NT2/D1 (cell line): ENCODE data around the gene ZBTB7A.
"Not testable (repeated sequence)": the region's sequence is repeated elsewhere in the genome, so short reads cannot be mapped to it uniquely, and the experiment has no call there.

Experiments used
- DNase-seq: peaks from one replicate; pipeline ENCODE4 v3.0.0-alpha.2; 2011; ENCODE audit warnings: low read depth, low spot score
- H3K27me3 ChIP-seq: 2 replicates; pipeline ENCODE4 v1.6.0; 2011; ENCODE audit warnings: mild to moderate bottlenecking; ENCODE audit not compliant: insufficient read length, insufficient read depth
- H3K36me3 ChIP-seq: 2 replicates; pipeline ENCODE4 v1.6.1; 2011; ENCODE audit warnings: mild to moderate bottlenecking, low read length, mixed read lengths; ENCODE audit not compliant: insufficient read depth, insufficient read length
- H3K4me1 ChIP-seq: 2 replicates; pipeline ENCODE4 v1.5.1; 2011; ENCODE audit not compliant: insufficient read depth, insufficient read length
- H3K4me3 ChIP-seq: 2 replicates; pipeline ENCODE4 v1.5.1; 2011; ENCODE audit warnings: low read depth; ENCODE audit not compliant: insufficient read length
- H3K9ac ChIP-seq: 2 replicates; pipeline ENCODE4 v1.6.0; 2011; ENCODE audit warnings: low read depth; ENCODE audit not compliant: insufficient read length
- H3K9me3 ChIP-seq: 2 replicates; pipeline ENCODE4 v1.5.1; 2011; ENCODE audit warnings: mild to moderate bottlenecking, low read length; ENCODE audit not compliant: insufficient read depth
- SUZ12 ChIP-seq: IDR thresholded peaks from 2 replicates; pipeline ENCODE4 v1.6.1; 2011; ENCODE audit not compliant: insufficient read length, insufficient read depth; ENCODE audit errors: extremely low read depth
- YY1 ChIP-seq: IDR thresholded peaks from 2 replicates; pipeline ENCODE4 v1.6.1; 2011; ENCODE audit not compliant: insufficient read length, insufficient read depth
- ZNF274 ChIP-seq: IDR thresholded peaks from 2 replicates; pipeline ENCODE4 v1.6.1; 2011; ENCODE audit warnings: mild to moderate bottlenecking, low read depth, low read length

Gene ZBTB7A

GRCh38 chr19:4007836-4008539, 58.7 kb downstream of the ZBTB7A start:
- H3K9ac ChIP-seq: peak overlapping the region; percentile 95
- no peak for DNase-seq
- H3K4me1 ChIP-seq: peaks cover 9% of the 10 kb centered on the region
- no peak for TF ChIP-seq SUZ12
- no peak for TF ChIP-seq YY1
- TF ChIP-seq ZNF274: no peak
- peak overlapping the region; percentile 99 for H3K4me3 ChIP-seq
- peaks cover 33% of the 10 kb centered on the region for H3K36me3 ChIP-seq
- no peaks in the 10 kb centered on the region for H3K27me3 ChIP-seq
- H3K9me3 ChIP-seq: no peaks in the 10 kb centered on the region

DNA sequence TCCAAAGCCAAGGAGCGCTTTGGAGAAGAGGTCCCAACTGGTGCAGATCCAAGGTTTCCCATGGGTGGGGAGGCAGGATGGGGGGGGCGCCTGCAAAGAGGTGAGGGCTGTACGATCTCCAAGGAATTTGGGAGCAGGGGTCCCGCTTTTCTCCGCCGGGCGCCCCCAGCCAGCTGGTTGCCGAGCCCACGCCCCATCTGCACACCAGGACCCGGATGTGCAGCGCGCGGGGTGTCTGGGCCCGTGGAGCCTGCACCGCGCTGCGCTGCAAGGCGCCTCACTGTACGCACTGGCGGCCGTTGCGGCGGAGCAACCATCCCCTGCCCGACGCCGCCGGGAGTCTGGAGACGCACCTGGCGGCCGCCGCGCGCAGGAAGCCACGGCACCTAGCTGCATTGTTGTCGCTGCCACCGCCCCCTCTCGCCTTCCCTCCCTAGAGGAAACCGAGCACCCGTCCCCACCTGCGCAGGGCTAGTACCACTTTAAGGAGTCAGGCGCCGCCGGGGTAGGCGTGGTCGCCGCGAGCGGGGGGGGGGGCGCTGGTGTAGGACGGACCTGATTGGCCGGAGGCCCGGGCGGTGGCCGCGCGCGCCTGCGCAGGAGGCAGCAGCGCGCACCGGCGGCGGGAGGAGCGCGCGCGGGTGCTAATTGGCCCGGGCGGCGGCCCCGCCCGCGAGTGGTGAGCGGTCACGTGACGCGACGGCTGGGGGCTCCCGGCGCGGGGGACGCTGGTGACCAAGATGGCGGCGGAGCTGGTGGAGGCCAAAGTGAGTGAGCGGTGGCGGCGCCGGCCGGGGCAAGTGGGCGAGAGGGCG, 59.5 kb downstream of the ZBTB7A start, which contains the start of gene PIAS4:
PIAS4 (plus strand) TSS at position 716 of the 815 bp plus-strand sequence; CDS start at position 741, 25 bp downstream.
- peaks cover 9% of the 10 kb centered on the region for H3K4me1 ChIP-seq
- peak within 1 kb of the TSS; percentile 99 for H3K4me3 ChIP-seq
- no peaks in the 10 kb centered on the region for H3K9me3 ChIP-seq
- no peaks in the 10 kb centered on the region for H3K27me3 ChIP-seq
- H3K9ac ChIP-seq: peak within 1 kb of the TSS; percentile 95
- H3K36me3 ChIP-seq: peaks cover 26% of the 10 kb centered on the region
- TF ChIP-seq YY1: peak; percentile 78
- TF ChIP-seq ZNF274: no peak
- DNase-seq: peak; percentile 94

DNA sequence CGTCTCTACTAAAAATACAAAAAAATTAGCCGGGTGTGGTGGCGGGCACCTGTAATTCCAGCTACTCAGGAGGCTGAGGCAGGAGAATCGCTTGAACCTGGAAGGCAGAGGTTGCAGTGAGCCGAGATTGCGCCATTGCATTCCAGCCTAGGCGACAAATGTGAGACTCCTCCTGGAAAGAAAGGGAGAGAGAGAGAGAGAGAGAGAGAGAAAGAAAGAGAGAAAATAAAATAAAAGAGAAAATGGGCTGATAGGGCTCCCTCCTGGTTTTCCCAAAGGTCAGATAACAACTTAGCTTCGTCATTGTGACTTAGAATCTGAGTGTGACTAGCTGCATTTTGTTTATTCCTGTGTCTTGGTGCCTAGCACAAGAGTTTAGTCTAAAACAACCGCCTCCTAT, 61.3 kb downstream of the ZBTB7A start:
- peaks cover 13% of the 10 kb centered on the region for H3K36me3 ChIP-seq
- DNase-seq, H3K9ac ChIP-seq, H3K4me3 ChIP-seq, H3K4me1 ChIP-seq, H3K27me3 ChIP-seq, H3K9me3 ChIP-seq: not testable (repeated sequence)

DNA sequence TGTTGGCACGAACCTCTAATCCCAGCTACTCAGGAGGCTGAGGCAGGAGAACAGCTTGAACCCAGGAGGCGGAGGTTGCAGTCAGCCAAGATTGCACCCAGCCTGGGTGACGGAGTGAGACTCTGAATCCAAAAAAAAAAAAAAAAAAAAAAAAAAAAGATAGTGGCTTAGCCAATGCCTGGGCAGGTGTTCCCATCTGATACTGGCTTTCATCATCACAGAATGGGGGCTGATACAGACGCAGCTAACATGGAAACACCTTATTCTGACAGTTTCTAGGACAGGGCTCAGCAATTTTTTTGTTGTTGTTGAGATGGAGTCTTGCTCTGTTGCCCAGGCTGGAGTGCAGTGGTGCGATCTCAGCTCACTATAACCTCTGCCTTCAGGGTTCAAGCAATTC, 65.9 kb downstream of the ZBTB7A start:
- not testable (repeated sequence) for DNase-seq, H3K9me3 ChIP-seq, H3K4me3 ChIP-seq, H3K4me1 ChIP-seq, H3K9ac ChIP-seq, H3K27me3 ChIP-seq, H3K36me3 ChIP-seq

DNA sequence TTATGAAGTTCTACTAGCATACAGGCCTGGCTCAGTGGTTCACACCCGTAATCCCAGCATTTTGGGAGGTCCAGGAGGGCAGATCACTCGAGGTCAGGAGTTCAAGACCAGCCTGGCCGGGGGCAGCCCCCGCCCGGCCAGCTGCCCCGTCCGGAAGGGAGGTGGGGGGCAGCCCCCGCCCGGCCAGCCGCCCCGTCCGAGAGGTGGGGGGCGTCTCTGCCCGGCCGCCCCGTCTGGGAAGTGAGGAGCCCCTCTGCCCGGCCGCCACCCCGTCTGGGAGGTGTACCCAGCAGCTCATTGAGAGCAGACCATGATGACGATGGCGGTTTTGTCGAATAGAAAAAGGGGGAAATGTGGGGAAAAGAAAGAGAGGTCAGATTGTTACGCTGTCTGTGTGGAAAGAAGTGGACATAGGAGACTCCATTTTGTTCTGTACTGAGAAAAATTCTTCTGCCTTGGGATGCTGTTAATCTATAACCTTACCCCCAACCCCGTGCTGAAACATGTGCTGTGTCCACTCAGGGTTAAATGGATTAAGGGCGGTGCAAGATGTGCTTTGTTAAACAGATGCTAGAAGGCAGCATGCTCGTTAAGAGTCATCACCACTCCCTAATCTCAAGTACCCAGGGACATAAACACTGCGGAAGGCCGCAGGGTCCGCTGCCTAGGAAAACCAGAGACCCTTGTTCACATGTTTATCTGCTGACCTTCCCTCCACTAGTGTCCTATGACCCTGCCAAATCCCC, 67.9 kb downstream of the ZBTB7A start:
- not testable (repeated sequence) for H3K4me3 ChIP-seq, H3K9ac ChIP-seq, H3K36me3 ChIP-seq

DNA sequence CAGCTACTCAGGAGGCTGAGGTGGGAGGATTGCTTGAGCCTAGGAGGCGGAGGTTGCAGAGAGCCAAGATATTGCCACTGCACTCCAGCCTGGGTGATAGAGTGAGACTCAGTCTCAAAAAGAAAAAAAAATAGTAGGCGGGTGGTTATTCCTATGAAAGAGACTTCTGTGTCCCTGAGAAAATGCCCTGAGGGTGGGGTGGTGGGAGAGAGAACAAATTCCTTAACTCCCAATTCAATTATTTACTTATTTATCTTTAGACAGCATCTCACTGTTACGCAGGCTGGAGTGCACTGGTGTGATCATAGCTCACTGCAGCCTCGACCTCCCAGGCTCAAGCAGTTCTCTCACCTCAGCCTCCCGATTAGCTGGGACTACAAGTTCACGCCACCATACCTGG, 71.1 kb downstream of the ZBTB7A start:
- Histone ChIP-seq H3K27me3 (no peaks in the 10 kb centered on the region), H3K36me3 (no peaks in the 10 kb centered on the region), H3K9ac (no peak overlapping the region), H3K9me3 (peaks cover 6% of the 10 kb centered on the region; the same call in 1 of the 2 replicates), H3K4me3 (no peak overlapping the region), H3K4me1 (no peaks in the 10 kb centered on the region)
- no peak for DNase-seq
- no peak for TF ChIP-seq YY1
- TF ChIP-seq ZNF274: no peak
- no peak for TF ChIP-seq SUZ12

More for the DNA sequence above, 67.9 kb downstream of the ZBTB7A start:
- H3K9me3 ChIP-seq, DNase-seq, H3K4me1 ChIP-seq, H3K27me3 ChIP-seq: not testable (repeated sequence)
